NCI-H526 treated with DMSO at 0.1 percent for 48 hours (cell line): Measurements from ENCODE around the gene ARPC2.

ENCODE experiments used
- DNase-seq: peaks from one replicate; lab custom pipeline; 2025; lab: John Stamatoyannopoulos, UW

ARPC2 gene

GRCh38 chr2:218217360-218218267 lies 625 bp downstream of the ARPC2 start:
- DNase-seq = no peak

GRCh38 chr2:218218268-218219185 lies 1.5 kb downstream of the ARPC2 start:
- DNase-seq = no peak

- no peak for DNase-seq
Measured at GRCh38 chr2:218219934-218220333, 2.9 kb downstream of the ARPC2 start.

- DNase-seq = no peak
Measured at GRCh38 chr2:218221000-218221399, 4.0 kb downstream of the ARPC2 start.

- DNase-seq = no peak
Measured at GRCh38 chr2:218223046-218223445, 6.1 kb downstream of the ARPC2 start.

- no peak for DNase-seq
Measured at GRCh38 chr2:218224186-218224585, 7.2 kb downstream of the ARPC2 start.

- no peak for DNase-seq
Measured at GRCh38 chr2:218226903-218227302, 9.9 kb downstream of the ARPC2 start.

- DNase-seq = no peak
Measured at GRCh38 chr2:218228366-218229090, 11.5 kb downstream of the ARPC2 start.

GRCh38 chr2:218229239-218229638 lies 12.2 kb downstream of the ARPC2 start:
- no peak for DNase-seq

GRCh38 chr2:218229851-218230250 lies 12.9 kb downstream of the ARPC2 start:
- DNase-seq = no peak

- DNase-seq = no peak
Measured at GRCh38 chr2:218230882-218231281, 13.9 kb downstream of the ARPC2 start.

- DNase-seq = no peak
Measured at GRCh38 chr2:218233543-218233942, 16.6 kb downstream of the ARPC2 start.

- DNase-seq = no peak
Measured at GRCh38 chr2:218234521-218234920, 17.5 kb downstream of the ARPC2 start.

- DNase-seq = no peak
Measured at GRCh38 chr2:218235017-218235416, 18.0 kb downstream of the ARPC2 start.

GRCh38 chr2:218236829-218237228 lies 19.8 kb downstream of the ARPC2 start:
- no peak for DNase-seq

GRCh38 chr2:218238887-218239286 lies 21.9 kb downstream of the ARPC2 start:
- no peak for DNase-seq

- no peak for DNase-seq
Measured at GRCh38 chr2:218244204-218244603, 27.2 kb downstream of the ARPC2 start.

- no peak for DNase-seq
Measured at GRCh38 chr2:218244665-218245064, 27.7 kb downstream of the ARPC2 start.

GRCh38 chr2:218245214-218245613 lies 28.2 kb downstream of the ARPC2 start:
- no peak for DNase-seq

- DNase-seq = no peak
Measured at GRCh38 chr2:218249691-218250090, 32.7 kb downstream of the ARPC2 start.

- no peak for DNase-seq
Measured at GRCh38 chr2:218252509-218253231, 35.7 kb downstream of the ARPC2 start.
